HepG2 (cell line): ENCODE data around the gene PODXL2. TPM values are rescaled to one million over a fixed set of nuclear protein-coding genes. Genes with fewer than 3 reads are reported as not detected.

ENCODE experiments used
- HHEX ChIP-seq: IDR thresholded peaks from 2 replicates; pipeline ENCODE4 v1.6.1; 2016; ENCODE audit warnings: control low read depth
- HMG20B ChIP-seq: conservative IDR thresholded peaks from 2 replicates; pipeline ENCODE4 v1.6.1; 2016; ENCODE audit warnings: missing genetic modification reagents, missing compliant biosample characterization
- HNRNPL ChIP-seq: fragments of 200-400 bp; formaldehyde crosslinking; IDR thresholded peaks from 2 replicates; pipeline ENCODE4 v1.6.1; 2017; ENCODE audit warnings: mild to moderate bottlenecking, low read depth, low read length
- KDM3A ChIP-seq: IDR thresholded peaks from 2 replicates; pipeline ENCODE4 v1.6.1; 2018; ENCODE audit warnings: low read depth, missing compliant biosample characterization
- KLF11 ChIP-seq: IDR thresholded peaks from 2 replicates; pipeline ENCODE4 v1.6.1; 2016; ENCODE audit warnings: missing compliant biosample characterization
- KLF16 ChIP-seq, 2 experiments: sonication (generic) in 1 of 2; formaldehyde crosslinking in 1 of 2; IDR thresholded peaks; 2 replicates each; pipeline versions ENCODE4 v1.6.1 to v1.8.0; 2016 to 2023; ENCODE audit warnings: missing genetic modification reagents in 2 of 2, missing compliant biosample characterization in 1 of 2
- MAZ ChIP-seq, 2 experiments: sonication (generic) in 1 of 2; formaldehyde crosslinking in 1 of 2; IDR thresholded peaks; 2 replicates each; pipeline versions ENCODE4 v1.5.0 to v1.6.1; 2012 to 2020; ENCODE audit warnings: low read depth in 2 of 2, mild to moderate bottlenecking in 2 of 2, borderline replicate concordance in 1 of 2, improper control_type of control experiment in 1 of 2, low read length in 1 of 2, missing genetic modification reagents in 1 of 2, moderate library complexity in 1 of 2
- MTF1 ChIP-seq: sonication (generic); formaldehyde crosslinking; IDR thresholded peaks from 2 replicates; pipeline ENCODE4 v1.5.0; 2020; ENCODE audit warnings: missing genetic modification reagents
- SP5 ChIP-seq: IDR thresholded peaks from 2 replicates; pipeline ENCODE4 v1.6.1; 2016; ENCODE audit warnings: low read depth, borderline replicate concordance
- TP53 ChIP-seq: sonication (generic); formaldehyde crosslinking; conservative IDR thresholded peaks from 2 replicates; pipeline ENCODE4 v1.4.0; 2020; ENCODE audit warnings: missing genetic modification reagents
- ZBTB42 ChIP-seq: sonication (generic); formaldehyde crosslinking; IDR thresholded peaks from 2 replicates; pipeline ENCODE4 v1.5.0; 2020; ENCODE audit warnings: mild to moderate bottlenecking, missing genetic modification reagents
- ZHX2 ChIP-seq, 2 experiments: sonication (generic) in 1 of 2; formaldehyde crosslinking in 1 of 2; IDR thresholded peaks; 2 replicates each; pipeline versions ENCODE4 v1.6.1 to v1.9.0; 2014 to 2022; ENCODE audit warnings: antibody characterized with exemption in 1 of 2, borderline replicate concordance in 1 of 2, inconsistent platforms in 1 of 2, low read depth in 1 of 2, missing genetic modification reagents in 1 of 2
- ZNF101 ChIP-seq: sonication (generic); formaldehyde crosslinking; IDR thresholded peaks from 2 replicates; pipeline ENCODE4 v1.4.0; 2020; ENCODE audit warnings: mild to moderate bottlenecking, low read depth, missing genetic modification reagents, borderline replicate concordance
- ZNF629 ChIP-seq: sonication (generic); formaldehyde crosslinking; conservative IDR thresholded peaks from 2 replicates; pipeline ENCODE4 v1.5.0; 2020; ENCODE audit warnings: missing genetic modification reagents
- ZNF674 ChIP-seq: sonication (generic); formaldehyde crosslinking; IDR thresholded peaks from 2 replicates; pipeline ENCODE4 v1.5.0; 2020; ENCODE audit warnings: low read depth, mild to moderate bottlenecking, missing genetic modification reagents
- ZNF766 ChIP-seq: sonication (generic); formaldehyde crosslinking; IDR thresholded peaks from 2 replicates; pipeline ENCODE4 v1.5.0; 2020; ENCODE audit warnings: missing genetic modification reagents, borderline replicate concordance
- ZZZ3 ChIP-seq: sonication (generic); formaldehyde crosslinking; IDR thresholded peaks from 2 replicates; pipeline ENCODE4 v1.4.0; 2020; ENCODE audit warnings: missing genetic modification reagents, mild to moderate bottlenecking, borderline replicate concordance
- polyA plus RNA-seq, 8 experiments: library from polyadenylated mRNA; depleted of rRNA in 3 of 8; stranded (reverse) in 7 of 8; unstranded in 1 of 8; fragments of >200 nt; fragmentation: Illumina TruSeq in 4 of 8; extraction: Trizol in 4 of 8; gene quantifications; 2 replicates each; pipeline versions ENCODE4 v1.2.1 to v1.2.3, GENCODE V29; 2011 to 2016; ENCODE audit warnings: low read depth in 4 of 8, missing spikeins in 1 of 8, mixed read lengths in 1 of 8; ENCODE audit not compliant: insufficient read depth in 1 of 8
- total RNA-seq, 5 experiments: library from RNA; depleted of rRNA; stranded (reverse); fragments of >200 nt; fragmentation: Illumina TruSeq; extraction: Trizol; gene quantifications; 2 replicates each; pipeline ENCODE4 v1.2.3, GENCODE V29; 2016; ENCODE audit warnings: low read depth in 1 of 5

PODXL2 gene
- total and polyA plus RNA-seq, 2 of the 13 experiments (the other 11 are each of a cell fraction or from before 2014, with no cell fraction given) = 20.4 to 25.1 TPM

GRCh38 chr3:127673191-127674100, 44.5 kb downstream of the PODXL2 start (continued):
- TF ChIP-seq ZHX2 (IDR thresholded peaks at IDR 0.05; ENCODE audit: low read depth) (no peak), ZHX2 (CRISPR knock-in tag; IDR thresholded peaks at IDR 0.05; ENCODE audit: borderline replicate concordance) (no peak), ZBTB42 (CRISPR knock-in tag) (no peak), ZNF674 (no peak), MTF1 (CRISPR knock-in tag) (no peak), TP53 (CRISPR knock-in tag) (0 out of 2 replicates have a peak, but pooled peaks have one; percentile 40), KLF11 (CRISPR knock-in tag) (no peak), ZNF629 (CRISPR knock-in tag) (peak; percentile 31; the same call in 1 of the 2 replicates), ZNF766 (no peak), ZNF101 (no peak), HMG20B (no peak), SP5 (CRISPR knock-in tag) (0 out of 2 replicates have a peak, but pooled peaks have one; percentile 11), KLF16 (CRISPR knock-in tag; IDR thresholded peaks at IDR 0.05) (no peak), ZZZ3 (no peak), HHEX (CRISPR knock-in tag) (no peak), KDM3A (no peak), MAZ (IDR thresholded peaks at IDR 0.05; ENCODE audit: borderline replicate concordance, low read depth, low read length) (no peak), MAZ (CRISPR knock-in tag; IDR thresholded peaks at IDR 0.05; ENCODE audit: low read depth) (no peak), HNRNPL (no peak)
